ENCODE data around the gene UHRF2.

UHRF2 gene

GRCh38 chr9:6543204-6543603, 130.2 kb downstream of the UHRF2 start:
- H3K4me3 ChIP-seq (replicated peaks; ENCODE audit: low read depth, low read length): no peak overlapping the region
- DNase-seq (ENCODE audit: low read depth): no peak
- no peak for TF ChIP-seq CTCF (IDR thresholded peaks at IDR 0.05; ENCODE audit: low read length, missing control alignments)

GRCh38 chr9:6545017-6545691, 132.2 kb downstream of the UHRF2 start:
- TF ChIP-seq CTCF (IDR thresholded peaks at IDR 0.05; ENCODE audit: low read length, missing control alignments): no peak
- H3K4me3 ChIP-seq (replicated peaks; ENCODE audit: low read depth, low read length): no peak overlapping the region
- DNase-seq (ENCODE audit: low read depth): no peak

- no peak overlapping the region for H3K4me3 ChIP-seq (replicated peaks; ENCODE audit: low read depth, low read length)
- DNase-seq (ENCODE audit: low read depth): no peak
- TF ChIP-seq CTCF (IDR thresholded peaks at IDR 0.05; ENCODE audit: low read length, missing control alignments): no peak
These were observed 136.3 kb downstream of the UHRF2 start for GRCh38 chr9:6549106-6549800.

GRCh38 chr9:6551136-6551535, 138.1 kb downstream of the UHRF2 start:
- no peak for TF ChIP-seq CTCF (IDR thresholded peaks at IDR 0.05; ENCODE audit: low read length, missing control alignments)
- peak; percentile 39 for DNase-seq (ENCODE audit: low read depth)
- H3K4me3 ChIP-seq (replicated peaks; ENCODE audit: low read depth, low read length): no peak overlapping the region

- peak; percentile 27 for TF ChIP-seq CTCF (IDR thresholded peaks at IDR 0.05; ENCODE audit: low read length, missing control alignments)
- no peak overlapping the region for H3K4me3 ChIP-seq (replicated peaks; ENCODE audit: low read depth, low read length)
- DNase-seq (ENCODE audit: low read depth): peak; percentile 64
These were observed 139.0 kb downstream of the UHRF2 start for GRCh38 chr9:6552033-6552432.

- no peak for TF ChIP-seq CTCF (IDR thresholded peaks at IDR 0.05; ENCODE audit: low read length, missing control alignments)
- DNase-seq (ENCODE audit: low read depth): peak; percentile 47
- H3K4me3 ChIP-seq (replicated peaks; ENCODE audit: low read depth, low read length): no peak overlapping the region
These were observed 139.6 kb downstream of the UHRF2 start for GRCh38 chr9:6552498-6553121.

Data from fibroblast of pulmonary artery (primary cell).